HCT116 (cell line): ENCODE measurements around the gene STIMATE. TPM values are rescaled to one million over a fixed set of nuclear protein-coding genes. Genes with fewer than 3 reads are reported as not detected.

Experiments used
- ATAC-seq: fragments of 200-7000 bp; cut with Tn5 transposase; 2 replicates; pipeline ENCODE4 v1.9.1; 2020; ENCODE audit warnings: mild to moderate bottlenecking, moderate library complexity
- BruUV-seq: library from RNA; stranded (reverse); fragments of 400-500 nt; replicated peaks from 2 replicates; lab custom pipeline; 2021; lab: Mats Ljungman, UMichigan
- CTCF ChIA-PET: fragments of 300-600 bp; sonication (Branson Sonifier 250); formaldehyde crosslinking; loops from one replicate; lab custom pipeline; 2021; ENCODE audit warnings: antibody characterized with exemption; lab: Charles Lee
- POLR2A ChIA-PET: fragments of 300-600, 350-600 bp; sonication (Branson Sonifier 250); formaldehyde crosslinking; loops from one replicate; lab custom pipeline; 2021; ENCODE audit warnings: antibody characterized with exemption; lab: Charles Lee
- RAD21 ChIA-PET, 2 experiments: fragments of 300-600 bp; sonication (Branson Sonifier 250); formaldehyde crosslinking; loops; one replicate each; lab custom pipeline; 2023; ENCODE audit warnings: low total read pairs in 2 of 2; ENCODE audit not compliant: uncharacterized antibody in 2 of 2, unreplicated experiment in 2 of 2, low non-redundant PET in 1 of 2; lab: Charles Lee
- DNase-seq: peaks from one replicate; pipeline ENCODE4 v3.0.0-alpha.2; 2010; ENCODE audit warnings: low read depth, low spot score
- H2AFZ ChIP-seq: fragments of 200-600 bp; shearing (Covaris generic), sonication (generic); 2 replicates; pipeline ENCODE4 v1.6.1; 2017; ENCODE audit warnings: low read depth, mixed run types, mixed read lengths, antibody characterized with exemption, low read length; ENCODE audit not compliant: poor library complexity, severe bottlenecking
- H3K27ac ChIP-seq: 2 replicates; pipeline ENCODE4 v1.5.1; 2012; ENCODE audit warnings: low read depth, low read length
- H3K27me3 ChIP-seq: fragments of 200-600 bp; sonication (generic); 2 replicates; pipeline ENCODE4 v1.6.1; 2016; ENCODE audit warnings: mixed run types, low read length, mixed read lengths; ENCODE audit not compliant: insufficient read depth
- H3K36me3 ChIP-seq, 2 experiments: fragments of 200-500 bp in 1 of 2; fragments of 200-600 bp in 1 of 2; sonication (Bioruptor generic) in 1 of 2; sonication (generic) in 1 of 2; 2 replicates each; pipeline versions ENCODE4 v1.5.1 to v1.6.1; 2014 to 2016; ENCODE audit warnings: low read length in 2 of 2, inconsistent platforms in 1 of 2, mixed read lengths in 1 of 2, mixed run types in 1 of 2; ENCODE audit not compliant: insufficient read depth in 2 of 2, control insufficient read depth in 1 of 2
- H3K4me1 ChIP-seq, 2 experiments: fragments of 200-600 bp in 1 of 2; sonication (generic) in 1 of 2; 2 replicates each; pipeline versions ENCODE4 v1.5.1 to v1.6.1; 2012 to 2017; ENCODE audit warnings: low read length in 2 of 2, inconsistent platforms in 1 of 2, mild to moderate bottlenecking in 1 of 2, mixed read lengths in 1 of 2, mixed run types in 1 of 2, moderate library complexity in 1 of 2; ENCODE audit not compliant: insufficient read depth in 2 of 2, control insufficient read depth in 1 of 2
- H3K4me2 ChIP-seq: fragments of 200-600 bp; sonication (generic); 2 replicates; pipeline ENCODE4 v1.6.1; 2017; ENCODE audit warnings: mixed run types, low read length, mixed read lengths
- H3K4me3 ChIP-seq, 2 experiments: fragments of 200-600 bp in 1 of 2; sonication (generic) in 1 of 2; replicated peaks in 1 of 2; 2 replicates each; pipeline ENCODE4 v1.5.1; 2011 to 2016; ENCODE audit warnings: low read length in 2 of 2, control low read depth in 1 of 2, low read depth in 1 of 2, mild to moderate bottlenecking in 1 of 2, mixed read lengths in 1 of 2, mixed run types in 1 of 2
- H3K79me2 ChIP-seq: fragments of 200-600 bp; sonication (generic); 2 replicates; pipeline ENCODE4 v1.6.1; 2017; ENCODE audit warnings: mild to moderate bottlenecking, mixed run types, low read length, moderate library complexity, mixed read lengths; ENCODE audit not compliant: insufficient read depth
- H3K9ac ChIP-seq: fragments of 200-600 bp; sonication (generic); 2 replicates; pipeline ENCODE4 v1.6.1; 2016; ENCODE audit warnings: low read length, mixed read lengths
- H3K9me2 ChIP-seq: fragments of 200-600 bp; sonication (generic), shearing (Covaris generic); 2 replicates; pipeline ENCODE4 v1.6.1; 2017; ENCODE audit warnings: mixed run types, mild to moderate bottlenecking, moderate library complexity; ENCODE audit not compliant: insufficient read depth
- H3K9me3 ChIP-seq, 2 experiments: fragments of 200-500 bp in 1 of 2; fragments of 200-600 bp in 1 of 2; sonication (Bioruptor generic) in 1 of 2; sonication (generic) in 1 of 2; 2 replicates each; pipeline ENCODE4 v1.6.1; 2014 to 2017; ENCODE audit warnings: low read length in 2 of 2, mixed read lengths in 2 of 2, inconsistent platforms in 1 of 2, low read depth in 1 of 2, mild to moderate bottlenecking in 1 of 2, mixed run types in 1 of 2, moderate library complexity in 1 of 2; ENCODE audit not compliant: control insufficient read depth in 1 of 2, insufficient read depth in 1 of 2
- H4K20me1 ChIP-seq: fragments of 200-600 bp; sonication (generic), shearing (Covaris generic); 2 replicates; pipeline ENCODE4 v1.6.1; 2017; ENCODE audit warnings: mixed run types, mild to moderate bottlenecking, moderate library complexity; ENCODE audit not compliant: insufficient read depth
- ATF3 ChIP-seq: IDR thresholded peaks from 2 replicates; pipeline ENCODE4 v1.6.1; 2012
- CEBPB ChIP-seq: IDR thresholded peaks from 2 replicates; pipeline ENCODE4 v1.6.1; 2012; ENCODE audit warnings: low read depth
- EZH2phosphoT487 ChIP-seq: fragments of 200-600 bp; IDR thresholded peaks from 2 replicates; pipeline ENCODE4 v1.6.1; 2018; ENCODE audit warnings: antibody characterized with exemption, borderline replicate concordance
- JUND ChIP-seq: IDR thresholded peaks from 2 replicates; pipeline ENCODE4 v1.6.1; 2012
- SIN3A ChIP-seq: IDR thresholded peaks from 2 replicates; pipeline ENCODE4 v1.6.1; 2012; ENCODE audit warnings: low read depth
- SRF ChIP-seq: IDR thresholded peaks from 2 replicates; pipeline ENCODE4 v1.6.1; 2012; ENCODE audit warnings: low read depth
- YY1 ChIP-seq: IDR thresholded peaks from 2 replicates; pipeline ENCODE4 v1.6.1; 2011; ENCODE audit warnings: low read length, low read depth, moderate library complexity, mild to moderate bottlenecking; ENCODE audit not compliant: insufficient replicate concordance; ENCODE audit errors: extremely low read depth
- ZFX ChIP-seq: fragments of 450-650 bp; IDR thresholded peaks from 2 replicates; pipeline ENCODE4 v1.6.1; 2017
- intact Hi-C: fragments of 100-400 bp; cut with micrococcal nuclease; formaldehyde crosslinking; loops from 2 replicates; pipeline ENCODE4 v1.10.0; 2022
- total RNA-seq: library from RNA; stranded (reverse); gene quantifications from one replicate; pipeline ENCODE4 v1.2.1, GENCODE V29; 2021; ENCODE audit not compliant: unreplicated experiment

STIMATE gene
- total RNA-seq, 1 experiment from 2014 or later = 20.2 TPM

- ATAC-seq (no peak), DNase-seq (no peak)
- CTCF ChIA-PET = interaction anchor here (1.2 kb wide), 1 partner anchor 8 kb away, joined by 3 read pairs; no protein-coding TSS in a partner anchor
- Histone ChIP-seq H2AFZ (no peak overlapping the region), H3K27ac (no peak overlapping the region), H3K4me3 (no peak overlapping the region), H3K4me1 (no peaks in the 10 kb centered on the region), H3K9me2 (no peaks in the 10 kb centered on the region), H3K9ac (no peak overlapping the region), H3K36me3 (no peaks in the 10 kb centered on the region), H3K9me3 (no peaks in the 10 kb centered on the region), H4K20me1 (no peaks in the 10 kb centered on the region), H3K4me2 (no peak overlapping the region), H3K27me3 (no peaks in the 10 kb centered on the region), H3K79me2 (no peaks in the 10 kb centered on the region)
- intact Hi-C loops = no loop called here
- RAD21 ChIA-PET = no interaction called here
- BruUV-seq = no TSS peak
- TF ChIP-seq ATF3 = no peak
- TF ChIP-seq SIN3A = no peak
- no peak for TF ChIP-seq CEBPB
- TF ChIP-seq EZH2phosphoT487 = no peak
- TF ChIP-seq SRF = no peak
- POLR2A ChIA-PET = no interaction called here
Observed at GRCh38 chr3:52792961-52793695, 104.2 kb downstream of the STIMATE start.

GRCh38 chr3:52792413-52792812 lies 104.9 kb downstream of the STIMATE start:
- no peaks in the 10 kb centered on the region for H3K4me1 ChIP-seq
- DNase-seq (no peak), ATAC-seq (no peak)
- H3K27ac ChIP-seq = no peak overlapping the region
- no peaks in the 10 kb centered on the region for H3K9me3 ChIP-seq
- TF ChIP-seq ZFX = no peak
- TF ChIP-seq JUND = no peak
- TF ChIP-seq YY1 = no peak
- no peaks in the 10 kb centered on the region for H3K79me2 ChIP-seq
- intact Hi-C loops = no loop called here
- H4K20me1 ChIP-seq = no peaks in the 10 kb centered on the region
- CTCF ChIA-PET = interaction anchor here (1.2 kb wide), 1 partner anchor 9 kb away, joined by 3 read pairs; no protein-coding TSS in a partner anchor
- no TSS peak for BruUV-seq
- no peak overlapping the region for H2AFZ ChIP-seq
- RAD21 ChIA-PET = no interaction called here
- POLR2A ChIA-PET = no interaction called here
- H3K4me3 ChIP-seq = no peak overlapping the region
- H3K9ac ChIP-seq = no peak overlapping the region
- no peaks in the 10 kb centered on the region for H3K36me3 ChIP-seq
- no peaks in the 10 kb centered on the region for H3K27me3 ChIP-seq
- no peak overlapping the region for H3K4me2 ChIP-seq
- no peaks in the 10 kb centered on the region for H3K9me2 ChIP-seq
